Sigmoid colon (tissue), 7 donors: ENCODE results near the gene PLGRKT. TPM values are rescaled to one million over a fixed set of nuclear protein-coding genes. Genes with fewer than 3 reads are reported as not detected.

Experiments
- DNase-seq: peaks from one replicate; pipeline ENCODE4 v3.0.0-alpha.2; 2019
- H3K27ac ChIP-seq, 4 donors: fragments of 200-600 bp; sonication (generic); one replicate each; pipeline ENCODE4 v1.5.1; 2016 to 2019; ENCODE audit warnings: mild to moderate bottlenecking in 1 of 4
- H3K27me3 ChIP-seq, 3 donors: fragments of 200-600 bp; sonication (generic); one replicate each; pipeline ENCODE4 v1.5.1; 2019; ENCODE audit warnings: mild to moderate bottlenecking in 1 of 3
- H3K36me3 ChIP-seq, 4 donors: fragments of 200-600 bp; sonication (generic); one replicate each; pipeline ENCODE4 v1.5.1; 2016 to 2019
- H3K4me1 ChIP-seq, 4 donors: fragments of 200-600 bp; sonication (generic); one replicate each; pipeline ENCODE4 v1.5.1; 2017 to 2019
- H3K4me3 ChIP-seq, 4 donors: fragments of 200-600 bp; sonication (generic); one replicate each; pipeline ENCODE4 v1.5.1; 2017 to 2019; ENCODE audit warnings: mild to moderate bottlenecking in 2 of 4, moderate library complexity in 1 of 4
- H3K9me3 ChIP-seq, 4 donors: fragments of 200-600 bp in 3 of 4; sonication (generic) in 3 of 4; one replicate each; pipeline versions ENCODE4 v1.5.1 to v1.6.1; 2013 to 2019
- EP300 ChIP-seq, 4 donors: sonication (generic); formaldehyde crosslinking; IDR thresholded peaks; one replicate each; pipeline ENCODE4 v1.6.1; 2017; ENCODE audit warnings: antibody characterized with exemption in 4 of 4
- POLR2A ChIP-seq, 2 donors: fragments of 450-650 bp; IDR thresholded peaks; one replicate each; pipeline ENCODE4 v1.6.1; 2016; ENCODE audit warnings: antibody characterized with exemption in 2 of 2, mild to moderate bottlenecking in 2 of 2, moderate library complexity in 2 of 2
- POLR2AphosphoS5 ChIP-seq, 4 donors: sonication (generic); formaldehyde crosslinking; IDR thresholded peaks; one replicate each; pipeline ENCODE4 v1.6.1; 2017; ENCODE audit warnings: antibody characterized with exemption in 4 of 4
- WGBS, 2 donors: extraction: QIAGEN DNeasy Blood & Tissue Kit; methylation state at CpG; one replicate each; pipeline ENCODE4 v1.1.7; 2013; 5-methylcytosine and 5-hydroxymethylcytosine counted together
- intact Hi-C: fragments of 100-400 bp; cut with DNase I; formaldehyde crosslinking; loops from one replicate; pipeline ENCODE4 v1.15.1; 2023
- polyA plus RNA-seq, 3 donors: library from polyadenylated mRNA; stranded (reverse); fragments of 200-250 nt; gene quantifications; one replicate each; pipeline ENCODE4 v1.2.3, GENCODE V29; 2013
- total RNA-seq, 4 donors: library from RNA; depleted of rRNA; stranded (reverse); fragments of >200 nt; gene quantifications; one replicate each; pipeline ENCODE4 v1.1.0, GENCODE V29; 2016
- TF ChIP-seq, protein P1 (sequence below), 4 experiments: fragments of 450-650 bp in 3 of 4; fragments of 200-600 bp in 1 of 4; IDR thresholded peaks; one replicate each; pipeline ENCODE4 v1.5.1; 2016 to 2019; ENCODE audit warnings: antibody characterized with exemption in 4 of 4, mild to moderate bottlenecking in 3 of 4, moderate library complexity in 2 of 4
- donor health status: healthy with polysubstance abuse.
- donor health status: Bipolar disorder and iron deficiency.
- donor health status: healthy.

The PLGRKT gene
- total and polyA plus RNA-seq, 7 donors, result 14.1 to 94.6 (median 25.0) TPM

DNA sequence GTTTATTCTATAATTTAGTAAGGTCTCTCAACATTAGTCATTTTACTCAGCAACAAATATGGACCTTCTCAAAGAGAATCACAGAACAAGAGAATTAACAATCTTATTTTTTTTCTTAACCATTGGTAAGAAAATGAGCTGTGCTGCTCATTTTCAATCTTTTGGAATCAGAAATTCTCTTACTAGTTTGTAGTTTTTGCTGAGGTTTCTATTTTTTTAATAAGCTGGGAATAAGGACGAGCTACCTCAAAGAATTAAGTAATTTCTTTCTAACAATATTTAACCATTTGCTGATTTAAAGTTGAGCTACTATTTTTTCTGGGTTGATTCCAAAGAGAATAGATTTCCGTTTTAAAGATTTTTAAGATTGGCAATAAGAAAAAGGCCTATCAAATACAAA lies 44.2 kb downstream of the PLGRKT start:
- H3K4me3 ChIP-seq, result no peak overlapping the region
- TF ChIP-seq, protein P1, sequence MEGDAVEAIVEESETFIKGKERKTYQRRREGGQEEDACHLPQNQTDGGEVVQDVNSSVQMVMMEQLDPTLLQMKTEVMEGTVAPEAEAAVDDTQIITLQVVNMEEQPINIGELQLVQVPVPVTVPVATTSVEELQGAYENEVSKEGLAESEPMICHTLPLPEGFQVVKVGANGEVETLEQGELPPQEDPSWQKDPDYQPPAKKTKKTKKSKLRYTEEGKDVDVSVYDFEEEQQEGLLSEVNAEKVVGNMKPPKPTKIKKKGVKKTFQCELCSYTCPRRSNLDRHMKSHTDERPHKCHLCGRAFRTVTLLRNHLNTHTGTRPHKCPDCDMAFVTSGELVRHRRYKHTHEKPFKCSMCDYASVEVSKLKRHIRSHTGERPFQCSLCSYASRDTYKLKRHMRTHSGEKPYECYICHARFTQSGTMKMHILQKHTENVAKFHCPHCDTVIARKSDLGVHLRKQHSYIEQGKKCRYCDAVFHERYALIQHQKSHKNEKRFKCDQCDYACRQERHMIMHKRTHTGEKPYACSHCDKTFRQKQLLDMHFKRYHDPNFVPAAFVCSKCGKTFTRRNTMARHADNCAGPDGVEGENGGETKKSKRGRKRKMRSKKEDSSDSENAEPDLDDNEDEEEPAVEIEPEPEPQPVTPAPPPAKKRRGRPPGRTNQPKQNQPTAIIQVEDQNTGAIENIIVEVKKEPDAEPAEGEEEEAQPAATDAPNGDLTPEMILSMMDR (IDR thresholded peaks at IDR 0.05), result no peak
- TF ChIP-seq POLR2AphosphoS5 (IDR thresholded peaks at IDR 0.05) (no peak), EP300 (IDR thresholded peaks at IDR 0.05) (no peak), POLR2A (IDR thresholded peaks at IDR 0.05) (no peak)
- intact Hi-C loops, result no loop called here
- no peak overlapping the region for H3K27ac ChIP-seq
- H3K9me3 ChIP-seq, result no peaks in the 10 kb centered on the region
- no peaks in the 10 kb centered on the region for H3K36me3 ChIP-seq
- no peak for DNase-seq
- no peaks in the 10 kb centered on the region for H3K27me3 ChIP-seq
- WGBS, 2 donors, result 91 to 95% methylated on average over 2 of the region's 2 CpGs
- no peaks in the 10 kb centered on the region for H3K4me1 ChIP-seq

DNA sequence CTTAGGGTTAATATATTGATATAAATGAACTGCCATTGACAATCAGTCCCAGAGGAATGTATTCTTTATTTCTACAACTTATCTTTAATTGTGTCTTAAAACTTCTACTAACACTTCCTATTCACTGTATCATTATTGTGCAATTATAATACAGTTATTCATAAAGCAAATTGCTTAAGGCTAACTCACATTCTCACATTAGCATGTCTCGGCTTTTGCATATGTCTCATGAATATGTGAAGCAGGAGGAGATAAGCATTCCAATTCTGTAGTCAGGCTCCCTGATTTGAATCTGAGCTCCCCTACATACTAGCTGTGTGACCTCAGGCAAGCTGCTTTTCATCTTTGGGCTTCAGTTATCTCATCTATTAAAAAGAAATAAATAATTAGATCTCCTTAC lies 45.4 kb downstream of the PLGRKT start:
- H3K27ac ChIP-seq, result no peak overlapping the region
- 93% methylated on average over 1 of the region's 1 CpG for WGBS, 2 donors
- TF ChIP-seq EP300 (IDR thresholded peaks at IDR 0.05), result no peak
- TF ChIP-seq POLR2AphosphoS5 (IDR thresholded peaks at IDR 0.05), result no peak
- TF ChIP-seq, protein P1 (IDR thresholded peaks at IDR 0.05), result no peak
- TF ChIP-seq POLR2A (IDR thresholded peaks at IDR 0.05), result no peak
- H3K4me3 ChIP-seq, result no peak overlapping the region
- intact Hi-C loops, result no loop called here
- H3K27me3 ChIP-seq, result no peaks in the 10 kb centered on the region
- no peak for DNase-seq
- no peaks in the 10 kb centered on the region for H3K9me3 ChIP-seq
- H3K36me3 ChIP-seq, result no peaks in the 10 kb centered on the region
- no peaks in the 10 kb centered on the region for H3K4me1 ChIP-seq

DNA sequence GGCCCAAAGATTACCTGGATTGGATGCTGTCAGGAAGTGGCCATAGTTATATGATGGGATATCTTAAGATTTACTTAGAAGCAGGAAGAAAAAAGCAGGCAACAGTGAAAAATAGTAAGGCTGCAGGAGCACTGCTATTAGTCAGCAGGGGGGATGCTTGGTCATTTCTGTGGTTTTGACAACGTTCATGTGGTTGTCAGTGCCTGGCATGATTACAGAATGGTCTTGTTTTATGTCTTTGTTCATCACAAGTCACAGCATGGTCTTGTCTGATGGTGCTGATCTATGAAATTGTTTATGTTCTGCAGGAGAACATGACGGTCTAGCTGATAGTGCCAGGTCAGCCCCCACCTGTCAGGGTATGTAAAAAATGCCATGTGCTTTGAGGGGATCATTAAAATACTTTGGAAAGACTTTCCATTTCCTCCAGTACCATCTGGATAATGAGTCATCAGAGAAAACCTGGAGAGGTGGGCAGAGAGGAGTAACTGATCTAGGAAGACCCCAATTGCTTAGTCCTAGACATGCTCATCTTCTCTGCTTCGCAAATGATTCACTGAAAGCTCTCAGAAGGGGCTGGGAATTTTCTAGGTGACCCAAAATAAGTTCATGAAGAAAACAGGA lies 48.5 kb downstream of the PLGRKT start:
- Histone ChIP-seq H3K9me3 (no peaks in the 10 kb centered on the region), H3K4me1 (no peaks in the 10 kb centered on the region), H3K36me3 (no peaks in the 10 kb centered on the region), H3K27ac (no peak overlapping the region), H3K27me3 (no peaks in the 10 kb centered on the region), H3K4me3 (no peak overlapping the region)
- WGBS, 2 donors, result 63 to 68% methylated on average over 3 of the region's 3 CpGs
- DNase-seq, result no peak
- intact Hi-C loops, result no loop called here
- TF ChIP-seq EP300 (IDR thresholded peaks at IDR 0.05), result no peak
- TF ChIP-seq POLR2A (IDR thresholded peaks at IDR 0.05), result no peak
- no peak for TF ChIP-seq POLR2AphosphoS5 (IDR thresholded peaks at IDR 0.05)
- TF ChIP-seq, protein P1 (IDR thresholded peaks at IDR 0.05), result no peak

DNA sequence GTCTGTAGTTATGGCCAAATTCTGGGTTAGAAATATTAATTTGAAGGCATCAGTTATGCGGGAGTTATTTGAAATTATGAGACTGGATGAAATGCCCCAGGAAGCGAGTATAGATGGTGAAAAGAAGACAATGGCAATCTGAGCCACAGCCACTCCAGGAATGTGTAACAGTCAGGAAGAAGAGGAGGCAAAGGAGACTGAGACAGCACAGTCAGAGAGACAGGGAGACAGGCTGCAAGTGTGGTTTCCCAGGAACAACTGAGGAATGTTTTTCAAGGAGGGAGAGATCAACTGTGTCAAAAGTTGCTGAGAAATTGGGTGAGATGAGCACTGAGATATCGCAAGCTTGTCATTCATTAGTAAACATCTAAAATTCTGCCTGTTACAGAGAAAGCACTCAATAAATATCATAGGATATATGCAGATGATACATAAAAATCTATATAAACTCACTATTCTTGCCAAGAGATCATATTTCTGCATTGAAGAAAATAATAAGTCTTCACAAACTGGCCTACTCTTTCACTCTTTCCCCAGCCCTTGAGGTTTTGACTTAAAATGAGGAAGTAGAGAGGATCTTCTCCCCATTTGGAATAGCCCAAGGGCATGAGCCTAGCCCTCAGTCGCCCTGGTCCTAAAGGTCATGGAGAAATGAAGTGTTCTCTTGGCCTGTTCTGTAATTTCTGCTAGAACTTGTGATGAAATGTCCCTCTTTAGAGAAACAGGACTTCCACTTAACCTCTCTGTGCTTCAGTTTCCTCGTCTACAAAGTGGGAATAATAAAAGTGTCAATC lies 49.5 kb downstream of the PLGRKT start:
- Histone ChIP-seq H3K36me3 (no peaks in the 10 kb centered on the region), H3K4me1 (no peaks in the 10 kb centered on the region), H3K9me3 (no peaks in the 10 kb centered on the region), H3K4me3 (no peak overlapping the region), H3K27me3 (no peaks in the 10 kb centered on the region), H3K27ac (no peak overlapping the region)
- intact Hi-C loops, result no loop called here
- TF ChIP-seq EP300 (IDR thresholded peaks at IDR 0.05) (no peak), POLR2AphosphoS5 (IDR thresholded peaks at IDR 0.05) (no peak), POLR2A (IDR thresholded peaks at IDR 0.05) (no peak)
- TF ChIP-seq, protein P1 (IDR thresholded peaks at IDR 0.05), result no peak
- DNase-seq, result no peak
- WGBS, 2 donors, result 81 to 90% methylated on average over 5 of the region's 5 CpGs
